Cardiac muscle cell (in vitro differentiated cells and primary cell): ENCODE measurements around the gene MAP3K19. TPM values are rescaled to one million over a fixed set of nuclear protein-coding genes. Genes with fewer than 3 reads are reported as not detected.

Experiments
- DNase-seq, 2 donors: peaks; one replicate each; pipeline versions ENCODE4 v3.0.0 to v3.0.0-alpha.2; 2010 to 2017; ENCODE audit warnings: low read depth in 1 of 2, low spot score in 1 of 2
- H3K27ac ChIP-seq: fragments of 200-600 bp; sonication (generic); 2 replicates; pipeline ENCODE4 v1.5.1; 2016
- H3K27me3 ChIP-seq: fragments of 200-600 bp; sonication (generic); 2 replicates; pipeline ENCODE4 v1.6.0; 2016; ENCODE audit warnings: control low read depth
- H3K36me3 ChIP-seq: fragments of 200-600 bp; sonication (generic); 2 replicates; pipeline ENCODE4 v1.5.1; 2016; ENCODE audit warnings: control low read depth
- H3K4me1 ChIP-seq: fragments of 200-600 bp; sonication (generic); 2 replicates; pipeline ENCODE4 v1.8.1; 2017; ENCODE audit warnings: low read depth, mild to moderate bottlenecking, mixed run types
- H3K4me3 ChIP-seq: fragments of 200-600 bp; sonication (generic); 2 replicates; pipeline ENCODE4 v1.5.1; 2016; ENCODE audit warnings: mild to moderate bottlenecking
- H3K9me3 ChIP-seq: fragments of 200-600 bp; sonication (generic); 2 replicates; pipeline ENCODE4 v1.5.1; 2017; ENCODE audit warnings: low read depth, mild to moderate bottlenecking, control low read depth
- CTCF ChIP-seq: IDR thresholded peaks from 2 replicates; pipeline ENCODE4 v1.5.1; 2012; ENCODE audit warnings: low read depth, mild to moderate bottlenecking, low read length
- polyA plus RNA-seq: library from polyadenylated mRNA; unstranded; fragments of >200 nt; fragmentation: Nextera tagmentation; extraction: Ambion mirVana; gene quantifications from 2 replicates; pipeline ENCODE4 v1.2.1, GENCODE V29; 2016
- total RNA-seq: library from RNA; depleted of rRNA; stranded (reverse); fragments of >200 nt; gene quantifications from 2 replicates; pipeline ENCODE4 v1.2.3, GENCODE V29; 2016

The MAP3K19 gene
- not detected in 2 replicates for total RNA-seq
- polyA plus RNA-seq = not detected in 2 replicates

GRCh38 chr2:135047300-135047699 is at the start of gene MAP3K19:
TSS of gene MAP3K19 (minus strand) at chr2:135047447. CDS start at chr2:135024647, 22,800 bp downstream.
- no peaks in the 10 kb centered on the region for H3K27me3 ChIP-seq
- peaks cover 12% of the 10 kb centered on the region for H3K4me1 ChIP-seq
- DNase-seq = no peak
- no peak within 1 kb of the TSS for H3K4me3 ChIP-seq
- TF ChIP-seq CTCF = no peak
- H3K9me3 ChIP-seq = no peaks in the 10 kb centered on the region
- H3K36me3 ChIP-seq = no peaks in the 10 kb centered on the region
- no peak within 1 kb of the TSS for H3K27ac ChIP-seq

- Histone ChIP-seq H3K9me3 (no peaks in the 10 kb centered on the region), H3K4me3 (no peak overlapping the region), H3K36me3 (peaks cover 4% of the 10 kb centered on the region), H3K4me1 (no peaks in the 10 kb centered on the region), H3K27ac (no peak overlapping the region), H3K27me3 (no peaks in the 10 kb centered on the region)
- peak in 1 of 2 donors; percentile 33 for DNase-seq
- no peak for TF ChIP-seq CTCF
Observed at GRCh38 chr2:135096665-135097446, 49.6 kb upstream of the MAP3K19 start.

GRCh38 chr2:135095591-135095990 is 48.3 kb upstream of the MAP3K19 start:
- peaks cover 4% of the 10 kb centered on the region for H3K36me3 ChIP-seq
- TF ChIP-seq CTCF = no peak
- H3K27ac ChIP-seq = no peak overlapping the region
- DNase-seq = no peak
- no peaks in the 10 kb centered on the region for H3K4me1 ChIP-seq
- H3K27me3 ChIP-seq = no peaks in the 10 kb centered on the region
- H3K9me3 ChIP-seq = no peaks in the 10 kb centered on the region
- no peak overlapping the region for H3K4me3 ChIP-seq

GRCh38 chr2:135094508-135094907 is 47.3 kb upstream of the MAP3K19 start:
- H3K27ac ChIP-seq = no peak overlapping the region
- H3K4me1 ChIP-seq = no peaks in the 10 kb centered on the region
- TF ChIP-seq CTCF = no peak
- no peak overlapping the region for H3K4me3 ChIP-seq
- H3K27me3 ChIP-seq = no peaks in the 10 kb centered on the region
- no peak for DNase-seq
- no peaks in the 10 kb centered on the region for H3K9me3 ChIP-seq
- H3K36me3 ChIP-seq = peaks cover 4% of the 10 kb centered on the region

GRCh38 chr2:135093670-135094330 is 46.6 kb upstream of the MAP3K19 start:
- H3K27ac ChIP-seq = no peak overlapping the region
- no peaks in the 10 kb centered on the region for H3K9me3 ChIP-seq
- no peak for TF ChIP-seq CTCF
- H3K27me3 ChIP-seq = no peaks in the 10 kb centered on the region
- peaks cover 4% of the 10 kb centered on the region for H3K36me3 ChIP-seq
- DNase-seq = no peak
- H3K4me3 ChIP-seq = no peak overlapping the region
- no peaks in the 10 kb centered on the region for H3K4me1 ChIP-seq
